Measurements from ENCODE around the gene BSPRY.

BSPRY gene

GRCh38 chr9:113349445-113350094, at the start of gene BSPRY:
Gene BSPRY (plus strand): TSS chr9:113349541. CDS start chr9:113349580, 39 bp downstream.
- peak in 1 of 2 donors; percentile 24 for DNase-seq (ENCODE audit: low read depth in 2 of 2)

DNA sequence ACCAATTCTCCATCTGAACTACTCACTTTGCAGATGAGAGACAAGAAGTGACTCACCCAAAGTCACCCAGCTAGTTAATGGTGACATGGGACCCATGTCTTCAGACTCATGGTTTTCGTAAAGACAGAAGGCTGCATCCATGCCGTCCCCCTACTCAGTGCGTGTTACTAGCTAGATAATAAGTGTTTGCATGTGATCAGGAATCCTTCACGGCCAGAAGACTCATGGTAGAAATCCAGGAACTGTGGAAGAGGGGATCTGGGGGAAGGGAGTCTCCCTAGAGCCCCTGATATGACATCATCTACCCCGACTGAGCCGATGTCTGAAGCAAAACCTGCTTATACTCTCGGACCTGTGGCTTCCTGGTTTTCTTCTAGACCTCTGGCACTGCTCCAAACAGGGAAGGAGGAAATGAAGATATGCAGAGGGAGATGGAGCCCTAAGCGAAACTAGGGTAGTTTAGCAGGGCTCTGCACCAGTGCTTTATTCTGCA, 49.5 kb upstream of the BSPRY start:
- DNase-seq (ENCODE audit: low read depth in 2 of 2) = no peak

DNA sequence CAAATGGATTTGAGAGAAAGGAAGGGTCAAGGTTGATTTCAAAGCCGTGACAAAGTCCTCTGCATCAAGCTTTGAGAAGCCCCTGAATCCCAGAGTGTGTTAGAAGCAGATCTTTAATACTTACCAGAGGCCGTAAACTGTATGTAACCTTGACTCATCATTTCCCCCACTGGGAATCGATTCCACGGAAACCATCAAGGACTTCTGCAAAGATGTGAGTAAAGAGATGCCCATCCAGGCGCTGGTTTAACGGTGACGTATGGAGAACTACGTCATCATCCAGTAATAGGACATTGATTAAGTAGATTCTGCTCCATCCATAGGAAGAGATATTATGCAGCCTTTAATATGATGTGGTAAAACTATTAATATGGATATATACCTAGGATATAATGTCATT, 47.8 kb upstream of the BSPRY start:
- no peak for DNase-seq (ENCODE audit: low read depth in 2 of 2)

DNA sequence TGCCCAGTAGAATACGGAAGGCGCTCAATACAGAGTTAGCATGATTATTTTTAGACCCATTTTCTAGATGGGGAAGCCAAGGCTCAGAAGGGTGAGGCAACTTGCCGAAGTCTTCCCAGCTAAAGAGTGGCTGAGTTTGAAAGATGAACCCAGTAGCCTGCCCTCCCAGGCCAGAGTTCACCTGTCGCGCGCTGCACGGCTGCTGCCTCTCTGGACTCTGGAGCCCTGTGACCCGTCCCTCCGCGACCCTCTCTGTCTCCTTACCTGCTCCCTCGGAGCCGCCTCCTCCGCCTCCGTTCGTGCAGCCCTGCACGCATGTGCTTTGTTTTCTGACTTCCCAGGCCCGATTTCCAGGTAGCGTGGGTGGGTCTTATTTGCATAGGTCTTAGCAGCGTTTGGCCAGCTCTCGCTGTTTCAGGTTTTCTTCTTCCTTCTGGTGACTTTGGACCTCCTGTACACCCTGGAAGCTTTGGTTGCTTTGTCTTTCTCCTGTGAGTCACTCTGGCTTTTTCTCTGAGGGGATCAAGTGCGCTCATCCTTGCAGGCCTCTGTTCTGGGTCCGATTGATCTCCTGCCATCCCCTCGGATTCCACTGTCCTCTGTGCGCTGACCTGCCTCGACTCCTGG, 46.4 kb upstream of the BSPRY start, which contains the start of gene RNF183:
Gene RNF183 (minus strand): TSS at position 585 of the 627 bp plus-strand sequence. CDS start 5,192 bp downstream, outside the sequence.
- DNase-seq (ENCODE audit: low read depth in 2 of 2) = no peak

DNA sequence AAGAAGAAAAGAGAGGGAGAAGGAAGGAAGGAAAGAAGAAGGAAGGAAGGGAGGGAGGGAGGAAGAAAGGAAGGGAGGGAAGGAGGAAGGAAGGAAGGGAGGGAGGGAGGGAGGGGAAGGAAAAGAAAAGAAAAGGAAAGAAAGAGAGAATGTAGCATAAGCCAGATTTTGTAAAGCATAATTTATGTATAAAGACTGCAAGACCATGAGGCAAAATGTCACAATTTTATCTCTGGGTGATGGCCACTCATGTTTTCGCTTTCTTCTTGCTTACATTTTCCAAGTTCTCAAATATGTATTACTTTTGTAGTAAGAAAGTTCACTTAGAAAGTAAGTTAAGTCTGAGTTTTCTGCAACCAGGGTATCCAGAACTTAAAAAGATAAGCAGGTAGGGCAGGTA, 42.8 kb upstream of the BSPRY start:
- no peak for DNase-seq (ENCODE audit: low read depth in 2 of 2)

DNA sequence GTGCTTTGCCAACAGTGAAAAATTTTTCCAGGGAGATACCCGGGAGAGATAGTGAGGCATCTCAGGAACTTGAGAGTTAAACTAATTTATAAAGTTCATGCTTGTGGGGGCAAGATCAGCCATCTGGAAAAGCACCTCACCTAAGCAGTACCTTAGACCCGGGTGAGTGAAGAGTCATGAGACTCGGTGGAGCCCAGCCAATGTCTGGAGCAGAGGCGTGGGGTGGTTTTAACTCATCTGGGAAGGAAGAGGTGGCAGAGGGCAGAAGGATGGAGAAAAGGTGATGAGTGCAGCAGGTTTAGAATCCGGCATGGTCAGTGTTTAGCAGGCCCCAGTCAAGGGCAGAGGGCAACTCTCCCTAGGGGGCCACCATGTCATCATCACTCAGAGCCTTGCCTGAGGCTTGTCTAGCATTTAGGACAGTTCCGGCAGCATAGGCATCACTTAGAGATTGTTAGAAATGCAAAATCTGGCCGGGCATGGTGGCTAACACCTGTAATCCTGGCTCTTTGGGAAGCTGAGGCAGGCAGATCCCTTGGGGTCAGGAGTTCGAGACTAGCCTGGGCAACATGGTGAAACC, 41.9 kb upstream of the BSPRY start:
- DNase-seq (ENCODE audit: low read depth in 2 of 2) = no peak

GRCh38 chr9:113309204-113309813, 40.0 kb upstream of the BSPRY start:
- DNase-seq (ENCODE audit: low read depth in 2 of 2) = peak in 1 of 2 donors; percentile 10

DNA sequence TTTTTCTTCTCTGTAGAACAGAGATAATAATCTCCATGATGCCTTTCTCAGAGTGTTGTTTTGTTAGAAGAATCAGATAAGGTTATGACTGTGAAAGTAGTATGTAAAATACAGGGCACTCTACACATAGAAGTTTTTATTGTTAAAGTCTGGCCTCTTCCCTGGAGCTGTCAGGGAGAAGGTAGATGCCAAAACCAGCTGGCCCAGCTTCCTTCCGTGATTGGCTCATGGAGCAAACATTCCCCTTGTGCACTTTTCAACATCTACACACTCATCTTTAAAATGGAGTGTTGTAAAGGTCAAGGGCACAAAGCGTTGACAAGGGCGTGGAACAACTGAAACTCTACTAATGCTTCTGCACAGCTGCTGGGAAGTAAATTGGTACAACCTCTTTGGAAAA, 38.8 kb upstream of the BSPRY start:
- DNase-seq (ENCODE audit: low read depth in 2 of 2) = no peak

DNA sequence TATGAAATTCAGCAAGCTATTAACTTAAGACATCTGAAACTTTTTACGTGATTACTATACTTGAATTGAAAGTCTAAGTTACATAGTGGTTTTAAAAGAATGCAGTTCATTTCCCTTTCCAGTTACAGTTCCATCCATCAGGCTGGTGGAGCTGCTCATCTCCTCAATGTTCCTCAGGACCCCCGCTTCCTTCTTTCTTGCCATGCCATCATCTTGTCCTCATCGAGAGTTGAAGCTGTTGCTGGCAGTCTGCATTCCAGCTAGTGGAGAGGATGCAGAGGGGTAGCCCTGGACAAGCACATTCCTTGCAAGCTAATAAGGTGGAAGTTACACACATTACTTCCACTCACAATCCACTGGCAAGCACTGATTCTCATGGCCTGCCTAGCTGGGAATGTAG, 37.4 kb upstream of the BSPRY start:
- DNase-seq (ENCODE audit: low read depth in 2 of 2) = no peak

DNA sequence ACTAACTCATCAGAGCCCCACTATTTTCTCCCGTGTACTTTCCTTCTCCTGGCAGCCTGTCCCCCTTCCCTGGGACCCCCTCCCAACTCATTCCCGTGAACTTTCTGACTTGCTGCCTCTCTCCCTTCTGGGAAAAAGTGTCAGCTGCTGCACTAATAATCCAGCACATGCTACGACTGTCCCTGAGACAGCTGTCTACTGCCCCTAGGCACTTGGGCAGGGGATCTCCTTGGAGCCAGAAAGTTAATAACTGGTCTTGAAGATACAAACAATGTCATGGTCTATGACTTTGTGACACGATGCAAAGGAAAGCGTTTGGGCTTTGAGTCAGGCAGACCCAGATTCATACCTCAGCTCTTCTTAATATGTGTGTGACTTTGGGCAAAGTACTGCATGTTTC, 36.1 kb upstream of the BSPRY start:
- DNase-seq (ENCODE audit: low read depth in 2 of 2) = no peak

GRCh38 chr9:113315231-113315630, 34.1 kb upstream of the BSPRY start:
- DNase-seq (ENCODE audit: low read depth in 2 of 2) = no peak

- DNase-seq (ENCODE audit: low read depth in 2 of 2) = no peak
Observed at GRCh38 chr9:113316030-113316429, 33.3 kb upstream of the BSPRY start.

DNA sequence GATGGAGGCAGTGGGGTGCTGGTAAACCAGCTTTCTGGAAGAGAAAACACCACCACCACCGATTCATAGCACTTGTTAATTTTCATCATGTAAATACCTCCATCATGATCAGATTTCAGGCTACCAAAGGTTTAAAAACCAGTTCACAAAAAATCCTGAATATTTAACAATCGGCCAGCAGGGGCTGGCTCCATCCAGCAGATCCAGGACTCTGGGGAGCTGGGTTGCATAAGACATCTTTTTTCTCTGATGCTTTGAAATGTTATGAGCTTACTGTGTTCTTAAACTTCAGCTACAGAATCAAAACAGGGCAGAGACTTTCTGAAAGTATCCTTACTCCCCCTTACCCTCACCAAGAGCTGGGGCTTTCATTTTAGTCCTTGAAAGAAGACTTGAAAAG, 31.6 kb upstream of the BSPRY start:
- DNase-seq (ENCODE audit: low read depth in 2 of 2) = no peak

DNA sequence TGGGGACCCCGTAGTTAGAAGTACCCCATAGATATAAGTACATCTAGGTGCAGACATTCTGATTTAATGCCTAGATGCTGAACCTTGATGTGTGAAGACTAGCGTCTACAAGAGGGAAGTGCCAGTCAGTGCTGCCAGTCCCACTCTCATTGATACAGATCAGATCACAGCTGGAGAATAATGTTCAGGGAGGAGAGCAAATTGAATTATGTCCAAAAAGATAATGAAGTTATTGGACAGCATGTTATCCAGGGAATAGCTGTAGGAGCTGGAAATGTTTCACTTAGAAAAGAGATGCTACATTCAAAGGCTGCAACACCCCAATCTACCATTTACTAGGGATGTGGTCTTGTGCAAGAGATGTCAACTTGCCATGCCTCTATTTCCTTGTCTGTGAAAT, 30.3 kb upstream of the BSPRY start:
- DNase-seq (ENCODE audit: low read depth in 2 of 2) = no peak

DNA sequence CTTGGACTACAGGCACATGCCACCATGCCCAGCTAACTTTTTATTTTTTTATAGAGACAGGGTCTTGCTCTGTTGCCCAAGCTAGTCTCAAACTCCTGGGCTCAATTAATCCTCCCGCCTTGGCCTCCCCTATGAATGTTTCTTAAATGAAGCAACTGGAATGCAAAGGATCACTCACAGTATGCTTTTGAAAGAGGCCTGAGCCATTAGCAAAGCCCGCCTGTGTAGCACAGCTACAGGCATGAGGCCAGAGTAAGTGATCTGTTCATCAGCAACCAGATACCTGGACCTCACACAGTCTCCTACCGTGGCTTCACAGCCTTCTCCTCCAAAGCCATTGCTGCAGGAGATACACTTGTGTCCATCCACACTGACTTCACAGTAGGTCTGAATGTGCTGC, 29.3 kb upstream of the BSPRY start:
- DNase-seq (ENCODE audit: low read depth in 2 of 2) = no peak

GRCh38 chr9:113322671-113323070, 26.7 kb upstream of the BSPRY start:
- no peak for DNase-seq (ENCODE audit: low read depth in 2 of 2)

DNA sequence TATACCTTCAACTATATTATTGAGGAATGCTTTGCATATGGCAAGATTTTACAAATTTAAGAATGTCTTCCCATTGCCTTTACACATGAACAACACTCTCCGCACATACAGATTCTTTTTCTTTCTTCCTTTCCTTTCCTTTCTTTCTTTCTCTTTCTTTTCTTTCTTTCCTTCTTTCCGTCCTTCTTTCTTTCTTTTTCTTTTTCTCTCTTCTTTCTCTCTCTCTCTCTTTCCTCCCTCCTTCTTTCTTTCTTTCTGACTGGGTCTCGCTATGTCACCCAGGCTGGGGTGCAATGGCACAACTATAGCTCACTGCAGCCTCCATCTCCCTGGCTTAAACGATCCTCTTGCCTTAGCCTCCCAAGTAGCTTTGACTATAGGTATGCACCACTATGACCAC, 23.1 kb upstream of the BSPRY start:
- no peak for DNase-seq (ENCODE audit: low read depth in 2 of 2)

GRCh38 chr9:113328045-113328782, 21.1 kb upstream of the BSPRY start:
- no peak for DNase-seq (ENCODE audit: low read depth in 2 of 2)

DNA sequence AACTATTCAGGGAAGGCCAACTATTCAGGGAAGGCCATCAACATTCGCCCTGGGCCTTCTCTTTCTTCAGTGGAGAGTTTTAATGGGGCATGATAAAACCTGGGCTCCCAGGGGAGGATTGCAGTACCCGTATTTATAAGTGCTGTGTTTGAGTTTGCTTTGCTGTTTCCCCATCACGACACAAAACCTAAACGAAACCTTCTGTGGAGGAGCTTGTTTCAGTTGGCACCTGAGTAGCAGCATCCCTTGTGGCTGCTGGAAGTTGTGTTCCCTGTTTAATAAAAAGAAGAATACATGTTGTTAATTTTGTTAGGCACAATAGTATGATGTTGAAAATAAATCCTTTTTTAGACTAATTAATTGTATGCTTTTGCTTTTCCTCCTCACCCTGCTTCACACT, 17.6 kb upstream of the BSPRY start:
- no peak for DNase-seq (ENCODE audit: low read depth in 2 of 2)

DNA sequence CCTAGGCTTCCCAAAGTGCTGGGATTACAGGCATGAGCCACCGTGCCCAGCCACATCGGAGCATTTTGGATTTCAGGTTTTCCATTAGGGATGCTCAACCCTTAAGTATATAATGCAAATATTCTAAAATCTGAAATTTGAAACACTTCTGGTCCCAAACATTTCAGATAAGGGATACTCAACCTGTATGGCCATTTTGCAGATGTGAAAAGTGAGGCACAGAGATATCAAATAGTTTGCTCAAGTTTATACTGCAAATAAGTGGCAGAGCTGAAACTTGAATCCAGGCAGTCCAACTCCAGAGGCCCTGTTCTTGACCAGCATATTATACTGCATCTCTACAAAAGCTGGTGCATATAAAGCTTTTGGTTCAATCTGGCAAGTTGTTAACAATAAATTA, 11.6 kb upstream of the BSPRY start:
- no peak for DNase-seq (ENCODE audit: low read depth in 2 of 2)

DNA sequence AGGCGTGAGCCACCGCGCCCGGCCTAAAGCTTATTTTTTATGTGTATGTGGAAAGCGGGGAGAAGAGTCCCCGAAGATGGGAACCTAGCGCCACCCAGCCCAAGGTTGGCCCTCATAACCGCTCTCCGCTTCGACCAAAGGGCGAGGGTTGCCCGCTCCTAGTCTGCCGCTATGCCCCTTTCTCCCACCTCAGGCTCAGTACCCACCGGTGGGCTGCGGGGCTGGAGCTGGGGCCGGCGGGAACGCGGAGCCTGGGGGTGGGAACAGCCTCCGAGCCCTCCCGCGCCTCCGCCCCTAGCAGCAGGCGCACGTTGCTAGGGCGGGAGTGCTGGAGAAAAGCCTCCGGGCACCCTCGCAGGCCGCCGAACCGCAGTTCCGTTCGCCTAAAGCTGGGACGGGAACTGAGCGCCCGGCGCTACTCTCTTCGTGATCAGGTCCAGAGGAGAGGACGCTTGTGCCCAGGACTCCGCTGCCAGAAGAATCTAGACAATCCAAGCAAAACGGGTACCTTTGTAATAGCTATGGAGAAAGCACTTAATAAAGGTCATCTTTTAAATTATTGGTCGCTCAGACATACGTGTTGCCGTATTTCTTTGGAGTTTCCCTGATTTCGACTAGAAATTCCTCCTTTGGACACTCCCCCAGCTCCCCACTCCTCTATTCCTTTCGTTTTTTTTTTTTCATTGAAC, 9.2 kb upstream of the BSPRY start, which contains the start of gene WDR31:
Gene WDR31 (minus strand): TSS at position 265 of the 689 bp plus-strand sequence. CDS start 8,253 bp downstream, outside the sequence.
- peak; percentile 75 to 80 for DNase-seq (ENCODE audit: low read depth in 2 of 2)
